Prostate gland (tissue), 2 donors: Measurements from ENCODE around the gene ANKS1B. TPM values are rescaled to one million over a fixed set of nuclear protein-coding genes. Genes with fewer than 3 reads are reported as not detected.

ENCODE experiments used
- DNase-seq: peaks from one replicate; pipeline ENCODE4 v3.0.0-alpha.2; 2019; ENCODE audit warnings: low spot score
- H3K27ac ChIP-seq, 2 donors: fragments of 200-600 bp; sonication (generic); 2 replicates each; pipeline ENCODE4 v1.5.1; 2017 to 2019
- H3K27me3 ChIP-seq: fragments of 200-600 bp; sonication (generic); replicated peaks from 2 replicates; pipeline ENCODE4 v1.5.1; 2019; ENCODE audit not compliant: insufficient read depth
- H3K36me3 ChIP-seq, 2 donors: fragments of 200-600 bp; sonication (generic); 1 replicate in 1 of 2; 2 replicates in 1 of 2; pipeline versions ENCODE4 v1.5.1 to v1.8.1; 2017 to 2019
- H3K4me1 ChIP-seq: fragments of 200-600 bp; sonication (generic); replicated peaks from 2 replicates; pipeline ENCODE4 v1.5.1; 2019
- H3K4me3 ChIP-seq, 2 donors: fragments of 200-600 bp; sonication (generic); 2 replicates each; pipeline ENCODE4 v1.5.1; 2017 to 2019
- H3K9me3 ChIP-seq: fragments of 200-600 bp; sonication (generic); 2 replicates; pipeline ENCODE4 v1.5.1; 2017
- POLR2A ChIP-seq: fragments of 450-650 bp; IDR thresholded peaks from one replicate; pipeline ENCODE4 v1.6.1; 2016; ENCODE audit warnings: antibody characterized with exemption, mild to moderate bottlenecking
- POLR2AphosphoS5 ChIP-seq: sonication (generic); formaldehyde crosslinking; IDR thresholded peaks from one replicate; pipeline ENCODE4 v1.6.1; 2017; ENCODE audit warnings: antibody characterized with exemption
- WGBS: methylation state at CpG from one replicate; pipeline ENCODE4 v1.1.5; 2018; 5-methylcytosine and 5-hydroxymethylcytosine counted together
- intact Hi-C: fragments of 100-400 bp; cut with DNase I; formaldehyde crosslinking; loops from one replicate; pipeline ENCODE4 v1.14.2; 2022
- total RNA-seq, 2 donors: library from RNA; depleted of rRNA; stranded (reverse); fragments of >200 nt; gene quantifications; one replicate each; pipeline ENCODE4 v1.1.0, GENCODE V29; 2016
- TF ChIP-seq, protein P1 (sequence below), 4 experiments: fragments of 200-600 bp in 2 of 4; fragments of 450-650 bp in 2 of 4; sonication (generic) in 2 of 4; IDR thresholded peaks; 1 replicate in 3 of 4; 2 replicates in 1 of 4; pipeline ENCODE4 v1.5.1; 2016 to 2019; ENCODE audit warnings: antibody characterized with exemption in 4 of 4, mild to moderate bottlenecking in 2 of 4, moderate library complexity in 2 of 4

Gene ANKS1B
- total RNA-seq, 2 donors from 2014 or later: 13.0 to 17.4 TPM

DNA sequence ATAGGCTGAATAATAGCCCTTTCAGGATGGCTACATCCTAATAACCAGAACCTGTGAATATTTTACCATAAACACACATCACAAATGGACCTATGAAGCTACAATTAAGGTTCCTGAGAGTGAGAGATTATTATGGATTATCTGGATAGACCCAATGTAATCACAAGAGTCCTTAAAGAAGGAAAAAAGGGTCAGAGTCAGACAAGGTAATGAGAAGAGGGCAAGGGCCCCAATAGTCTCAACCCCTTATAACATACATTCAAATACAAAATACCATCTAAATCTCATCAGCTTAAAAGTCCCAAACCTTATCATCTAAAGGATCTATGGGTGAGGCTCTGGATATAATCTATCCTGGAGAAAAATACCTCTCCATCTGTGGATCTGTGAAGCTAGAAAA is 272.5 kb downstream of the ANKS1B start:
- H3K27ac ChIP-seq: no peak overlapping the region
- no peaks in the 10 kb centered on the region for H3K9me3 ChIP-seq
- TF ChIP-seq POLR2A (no peak), POLR2AphosphoS5 (no peak)
- TF ChIP-seq, protein P1, sequence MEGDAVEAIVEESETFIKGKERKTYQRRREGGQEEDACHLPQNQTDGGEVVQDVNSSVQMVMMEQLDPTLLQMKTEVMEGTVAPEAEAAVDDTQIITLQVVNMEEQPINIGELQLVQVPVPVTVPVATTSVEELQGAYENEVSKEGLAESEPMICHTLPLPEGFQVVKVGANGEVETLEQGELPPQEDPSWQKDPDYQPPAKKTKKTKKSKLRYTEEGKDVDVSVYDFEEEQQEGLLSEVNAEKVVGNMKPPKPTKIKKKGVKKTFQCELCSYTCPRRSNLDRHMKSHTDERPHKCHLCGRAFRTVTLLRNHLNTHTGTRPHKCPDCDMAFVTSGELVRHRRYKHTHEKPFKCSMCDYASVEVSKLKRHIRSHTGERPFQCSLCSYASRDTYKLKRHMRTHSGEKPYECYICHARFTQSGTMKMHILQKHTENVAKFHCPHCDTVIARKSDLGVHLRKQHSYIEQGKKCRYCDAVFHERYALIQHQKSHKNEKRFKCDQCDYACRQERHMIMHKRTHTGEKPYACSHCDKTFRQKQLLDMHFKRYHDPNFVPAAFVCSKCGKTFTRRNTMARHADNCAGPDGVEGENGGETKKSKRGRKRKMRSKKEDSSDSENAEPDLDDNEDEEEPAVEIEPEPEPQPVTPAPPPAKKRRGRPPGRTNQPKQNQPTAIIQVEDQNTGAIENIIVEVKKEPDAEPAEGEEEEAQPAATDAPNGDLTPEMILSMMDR (IDR thresholded peaks at IDR 0.05): no peak
- H3K27me3 ChIP-seq: no peaks in the 10 kb centered on the region
- H3K36me3 ChIP-seq: no peaks in the 10 kb centered on the region
- H3K4me1 ChIP-seq: no peaks in the 10 kb centered on the region
- intact Hi-C loops: no loop called here
- no peak for DNase-seq
- H3K4me3 ChIP-seq: no peak overlapping the region

DNA sequence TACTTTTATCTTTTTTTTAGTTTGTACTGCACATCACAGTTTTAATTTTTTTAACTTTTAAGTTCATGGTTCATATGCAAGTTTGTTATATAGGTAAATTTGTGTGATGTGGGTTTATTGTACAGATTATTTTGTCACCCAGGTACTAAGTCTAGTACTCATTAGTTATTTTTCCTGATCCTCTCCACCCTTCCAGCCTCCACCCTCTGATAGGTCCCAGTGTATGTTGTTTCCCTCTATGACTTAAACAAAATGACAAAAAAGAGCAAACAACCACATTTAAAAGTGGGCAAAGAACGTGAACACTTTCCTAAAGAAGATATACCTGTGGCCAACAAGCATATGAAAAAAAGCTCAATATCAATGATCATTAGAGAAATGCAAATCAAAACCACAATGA is 273.5 kb downstream of the ANKS1B start:
- TF ChIP-seq, protein P1 (IDR thresholded peaks at IDR 0.05): no peak
- TF ChIP-seq POLR2AphosphoS5: no peak
- no peak for TF ChIP-seq POLR2A
- Histone ChIP-seq H3K9me3 (no peaks in the 10 kb centered on the region), H3K27me3 (no peaks in the 10 kb centered on the region), H3K4me3 (no peak overlapping the region), H3K36me3 (no peaks in the 10 kb centered on the region), H3K4me1 (no peaks in the 10 kb centered on the region), H3K27ac (no peak overlapping the region)
- intact Hi-C loops: no loop called here
- 93% methylated on average over 1 of the region's 1 CpG for WGBS
- DNase-seq: no peak

DNA sequence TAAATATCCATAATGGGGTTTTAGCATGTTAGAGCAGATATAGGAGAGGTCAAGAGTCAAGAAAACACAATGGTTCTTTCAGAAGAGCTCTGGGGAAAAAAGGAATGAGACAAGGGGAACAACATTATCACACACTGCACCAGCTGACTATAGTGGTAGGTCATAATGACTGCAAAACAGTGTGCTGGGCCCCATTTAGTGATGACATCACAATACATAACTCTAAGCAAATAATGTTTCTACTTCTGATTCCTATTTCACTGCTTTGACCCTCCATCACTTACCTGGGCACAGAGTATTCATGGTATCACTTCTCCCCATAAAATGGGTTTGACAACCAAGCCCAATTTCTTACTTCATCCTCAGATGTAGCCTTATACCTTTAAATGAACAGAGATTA is 275.1 kb downstream of the ANKS1B start:
- TF ChIP-seq POLR2AphosphoS5: no peak
- TF ChIP-seq, protein P1 (IDR thresholded peaks at IDR 0.05): no peak
- TF ChIP-seq POLR2A: no peak
- no peak overlapping the region for H3K27ac ChIP-seq
- H3K4me1 ChIP-seq: no peaks in the 10 kb centered on the region
- H3K27me3 ChIP-seq: no peaks in the 10 kb centered on the region
- no peaks in the 10 kb centered on the region for H3K9me3 ChIP-seq
- H3K4me3 ChIP-seq: no peak overlapping the region
- DNase-seq: no peak
- intact Hi-C loops: no loop called here
- H3K36me3 ChIP-seq: no peaks in the 10 kb centered on the region

DNA sequence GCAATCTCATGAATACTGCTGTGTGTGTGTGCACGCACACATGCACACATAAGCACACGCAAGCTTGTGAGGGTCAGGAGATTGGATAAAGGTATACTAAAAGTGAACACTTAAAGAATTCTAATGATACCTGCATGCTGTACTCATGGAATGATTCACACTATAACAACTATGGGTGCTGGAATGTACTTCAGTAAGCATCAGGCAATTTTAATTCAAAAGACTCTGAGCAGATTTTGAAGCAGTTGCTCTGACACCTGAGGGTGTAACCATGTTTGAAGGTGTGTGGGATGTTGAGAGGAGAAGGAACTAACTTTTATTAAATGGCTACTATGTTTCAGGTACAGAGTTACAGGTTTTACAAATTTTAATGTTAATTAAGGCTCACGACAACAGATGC is 275.6 kb downstream of the ANKS1B start:
- Histone ChIP-seq H3K4me1 (no peaks in the 10 kb centered on the region), H3K36me3 (no peaks in the 10 kb centered on the region), H3K27me3 (no peaks in the 10 kb centered on the region), H3K4me3 (no peak overlapping the region), H3K27ac (no peak overlapping the region), H3K9me3 (no peaks in the 10 kb centered on the region)
- TF ChIP-seq POLR2AphosphoS5 (no peak), POLR2A (no peak)
- TF ChIP-seq, protein P1 (IDR thresholded peaks at IDR 0.05): no peak
- 76% methylated on average over 3 of the region's 3 CpGs for WGBS
- intact Hi-C loops: no loop called here
- no peak for DNase-seq

DNA sequence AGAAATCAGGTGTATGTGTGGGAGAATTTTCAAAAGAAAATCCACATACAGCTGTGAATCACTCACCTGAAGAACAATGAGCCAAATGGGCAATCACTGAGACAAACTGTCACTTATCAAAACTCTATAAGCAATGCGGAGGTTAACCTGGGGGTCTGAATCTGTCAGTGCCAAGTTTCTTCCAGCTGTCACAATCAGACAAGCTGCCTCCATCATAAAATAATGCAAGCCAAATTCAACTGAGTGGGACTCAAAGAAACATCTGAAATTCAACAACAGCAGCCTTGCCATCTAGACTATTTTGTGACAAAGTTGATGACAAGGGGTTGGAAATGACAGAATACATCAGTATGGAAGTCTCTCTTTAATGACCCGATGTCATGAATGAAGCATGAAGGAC is 276.9 kb downstream of the ANKS1B start:
- H3K27ac ChIP-seq: no peak overlapping the region
- no peak for DNase-seq
- intact Hi-C loops: no loop called here
- TF ChIP-seq, protein P1 (IDR thresholded peaks at IDR 0.05): no peak
- no peak for TF ChIP-seq POLR2AphosphoS5
- no peak for TF ChIP-seq POLR2A
- H3K27me3 ChIP-seq: no peaks in the 10 kb centered on the region
- H3K9me3 ChIP-seq: no peaks in the 10 kb centered on the region
- H3K4me3 ChIP-seq: no peak overlapping the region
- H3K36me3 ChIP-seq: no peaks in the 10 kb centered on the region
- H3K4me1 ChIP-seq: no peaks in the 10 kb centered on the region
- WGBS: 100% methylated on average over 2 of the region's 2 CpGs
